ENCODE results near the gene TRIM2. TPM values are rescaled to one million over a fixed set of nuclear protein-coding genes. Genes with fewer than 3 reads are reported as not detected.

Gene TRIM2
- total and polyA plus RNA-seq, 2 of the 8 experiments (the other 6 are each of a cell fraction or from before 2014, with no cell fraction given), result 34.0 to 59.8 TPM

DNA sequence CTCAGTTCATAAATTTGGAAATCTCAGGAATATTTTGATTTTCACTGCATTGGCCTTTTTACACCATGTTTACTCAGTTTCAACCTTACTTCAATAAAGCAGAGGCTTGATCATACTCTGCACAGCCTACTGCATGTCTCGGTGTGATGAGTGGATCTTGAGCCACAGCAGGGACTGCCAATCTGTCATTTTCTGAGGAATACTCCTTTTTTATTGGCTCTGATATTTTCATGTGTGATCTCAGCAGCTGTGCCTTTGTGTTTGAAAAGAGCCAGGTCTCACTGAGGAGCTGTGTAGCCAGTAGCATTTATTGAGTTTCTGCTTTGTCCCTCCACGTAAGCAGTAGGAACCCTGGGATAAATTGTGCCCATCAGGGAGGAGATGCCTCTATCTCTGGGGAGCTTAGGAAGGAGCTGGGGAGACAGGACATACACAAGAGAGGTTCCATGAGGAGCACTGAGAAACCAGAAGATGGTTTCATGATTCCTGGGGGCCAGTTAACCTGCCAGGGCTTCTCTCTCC is 18.9 kb upstream of the TRIM2 start:
- H3K9ac ChIP-seq (replicated peaks in 1 of 4; ENCODE audit: extremely low read depth in 1 of 4, low read depth in 3 of 4, low read length in 3 of 4), result no peak overlapping the region
- DNase-seq (ENCODE audit: low read depth in 1 of 2, low spot score in 2 of 2) (no peak), FAIRE-seq (no peak)
- no peaks in the 10 kb centered on the region for H3K36me3 ChIP-seq (ENCODE audit: control insufficient read depth in 2 of 4, insufficient read depth in 4 of 4, low read length in 3 of 4)
- H3K14ac ChIP-seq (ENCODE audit: insufficient read length), result no peak overlapping the region
- no peaks in the 10 kb centered on the region for H4K20me1 ChIP-seq (replicated peaks in 1 of 2; ENCODE audit: control insufficient read depth in 1 of 2, insufficient read depth in 2 of 2, low read length in 2 of 2)
- ChIA-PET CTCF (ENCODE audit: partially characterized antibody) (interaction anchor here (1.5 to 1.6 kb wide), 2 partner anchors 111 to 138 kb away, joined by 3 read pairs; no protein-coding TSS in a partner anchor), POLR2A (ENCODE audit: partially characterized antibody) (no interaction called here)
- no peaks in the 10 kb centered on the region for H3K27me3 ChIP-seq (replicated peaks in 1 of 4; ENCODE audit: control insufficient read depth in 3 of 4, extremely low read depth in 1 of 4, insufficient read depth in 3 of 4, low read length in 3 of 4)
- H3K79me1 ChIP-seq (ENCODE audit: low read depth, low read length), result no peaks in the 10 kb centered on the region
- no peak overlapping the region for H3K4me3 ChIP-seq (ENCODE audit: extremely low read depth in 1 of 4, insufficient read depth in 2 of 4, low read depth in 3 of 4, low read length in 4 of 4)
- no peak overlapping the region for H3K18ac ChIP-seq (ENCODE audit: extremely low read depth, low read length)
- H2BK120ac ChIP-seq (replicated peaks; ENCODE audit: low read depth, low read length), result no peak overlapping the region
- H3K9me3 ChIP-seq (ENCODE audit: insufficient read depth in 2 of 2, low read depth in 1 of 2, low read length in 1 of 2), result no peaks in the 10 kb centered on the region
- H3K4me1 ChIP-seq (replicated peaks in 1 of 4; ENCODE audit: control insufficient read depth in 3 of 4, insufficient read depth in 4 of 4, low read length in 3 of 4), result peaks cover 0 to 4% (median 3%) of the 10 kb centered on the region in 4 experiments; a peak in 3 of 7 replicates
- H4K91ac ChIP-seq (replicated peaks; ENCODE audit: insufficient read length, low read length), result no peak overlapping the region
- H4K8ac ChIP-seq (ENCODE audit: extremely low read depth, insufficient read depth, low read length), result no peak overlapping the region
- H3K4me2 ChIP-seq (ENCODE audit: insufficient read depth in 1 of 2, low read depth in 2 of 2, low read length in 2 of 2), result no peak overlapping the region
- H2BK5ac ChIP-seq (ENCODE audit: low read depth, low read length), result no peak overlapping the region
- WGBS, 2 experiments (ENCODE audit: extremely low coverage in 1 of 2, insufficient coverage in 1 of 2, insufficient read length in 1 of 2, insufficient replicate concordance in 2 of 2, low coverage in 1 of 2, low lambda C conversion rate in 2 of 2, missing lambda C conversion rate in 1 of 2), result 90% methylated on average over 2 of the region's 2 CpGs; no CpG with 5 or more reads in 1 of the 2 experiments
- H2AFZ ChIP-seq (ENCODE audit: low read length), result no peak overlapping the region
- no peak overlapping the region for H3K56ac ChIP-seq (replicated peaks; ENCODE audit: insufficient read length, low read depth, low read length)
- no peak overlapping the region for H4K5ac ChIP-seq (ENCODE audit: insufficient read length, low read depth, low read length)
- H3K4ac ChIP-seq (replicated peaks; ENCODE audit: insufficient read length, low read depth, low read length), result no peak overlapping the region
- H2AK5ac ChIP-seq (ENCODE audit: low read depth, low read length), result no peak overlapping the region
- no peak overlapping the region for H3K27ac ChIP-seq (ENCODE audit: low read depth, low read length)
- H2BK12ac ChIP-seq (ENCODE audit: low read depth, low read length), result no peak overlapping the region
- H3K23me2 ChIP-seq (ENCODE audit: low read depth, low read length), result no peaks in the 10 kb centered on the region
- H2BK20ac ChIP-seq (ENCODE audit: low read length), result no peak overlapping the region
- no peak overlapping the region for H2BK15ac ChIP-seq (ENCODE audit: low read length)
- H3K23ac ChIP-seq (ENCODE audit: insufficient read length), result no peak overlapping the region
- no peaks in the 10 kb centered on the region for H3K79me2 ChIP-seq (ENCODE audit: control insufficient read depth in 1 of 2, insufficient read depth in 2 of 2, low read length in 2 of 2)
- TF ChIP-seq CHD2 (IDR thresholded peaks at IDR 0.05; ENCODE audit: low read length), result no peak
- no peak for TF ChIP-seq TAF1 (IDR thresholded peaks at IDR 0.05; ENCODE audit: low read depth, low read length)
- TF ChIP-seq TEAD4 (IDR thresholded peaks at IDR 0.05; ENCODE audit: low read depth, low read length), result no peak
- TF ChIP-seq SIN3A (conservative IDR thresholded peaks at IDR 0.05 in 1 of 2, IDR thresholded peaks at IDR 0.05 in 1 of 2; ENCODE audit: low read depth in 1 of 2, low read length in 2 of 2), result no peak
- no peak for TF ChIP-seq SIX5 (IDR thresholded peaks at IDR 0.05; ENCODE audit: low read depth, low read length)
- TF ChIP-seq RBBP5 (IDR thresholded peaks at IDR 0.05; ENCODE audit: borderline replicate concordance, low read depth, low read length), result no peak
- no peak for TF ChIP-seq CTBP2 (IDR thresholded peaks at IDR 0.05; ENCODE audit: borderline replicate concordance, insufficient read depth, insufficient read length, low read length)
- TF ChIP-seq ASH2L (IDR thresholded peaks at IDR 0.05; ENCODE audit: low read length), result no peak
- TF ChIP-seq CHD1 (IDR thresholded peaks at IDR 0.05; ENCODE audit: low read depth, low read length), result no peak
- TF ChIP-seq ZNF274 (IDR thresholded peaks at IDR 0.05; ENCODE audit: borderline replicate concordance, extremely low read depth, low read length), result no peak
- TF ChIP-seq, protein P1, sequence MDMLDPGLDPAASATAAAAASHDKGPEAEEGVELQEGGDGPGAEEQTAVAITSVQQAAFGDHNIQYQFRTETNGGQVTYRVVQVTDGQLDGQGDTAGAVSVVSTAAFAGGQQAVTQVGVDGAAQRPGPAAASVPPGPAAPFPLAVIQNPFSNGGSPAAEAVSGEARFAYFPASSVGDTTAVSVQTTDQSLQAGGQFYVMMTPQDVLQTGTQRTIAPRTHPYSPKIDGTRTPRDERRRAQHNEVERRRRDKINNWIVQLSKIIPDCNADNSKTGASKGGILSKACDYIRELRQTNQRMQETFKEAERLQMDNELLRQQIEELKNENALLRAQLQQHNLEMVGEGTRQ (IDR thresholded peaks at IDR 0.05; ENCODE audit: low read length), result no peak
- TF ChIP-seq HDAC2 (IDR thresholded peaks at IDR 0.05; ENCODE audit: borderline replicate concordance in 1 of 2, low read depth in 2 of 2, low read length in 2 of 2), result no peak
